Measurements from ENCODE around the gene TNNI3.

DNA sequence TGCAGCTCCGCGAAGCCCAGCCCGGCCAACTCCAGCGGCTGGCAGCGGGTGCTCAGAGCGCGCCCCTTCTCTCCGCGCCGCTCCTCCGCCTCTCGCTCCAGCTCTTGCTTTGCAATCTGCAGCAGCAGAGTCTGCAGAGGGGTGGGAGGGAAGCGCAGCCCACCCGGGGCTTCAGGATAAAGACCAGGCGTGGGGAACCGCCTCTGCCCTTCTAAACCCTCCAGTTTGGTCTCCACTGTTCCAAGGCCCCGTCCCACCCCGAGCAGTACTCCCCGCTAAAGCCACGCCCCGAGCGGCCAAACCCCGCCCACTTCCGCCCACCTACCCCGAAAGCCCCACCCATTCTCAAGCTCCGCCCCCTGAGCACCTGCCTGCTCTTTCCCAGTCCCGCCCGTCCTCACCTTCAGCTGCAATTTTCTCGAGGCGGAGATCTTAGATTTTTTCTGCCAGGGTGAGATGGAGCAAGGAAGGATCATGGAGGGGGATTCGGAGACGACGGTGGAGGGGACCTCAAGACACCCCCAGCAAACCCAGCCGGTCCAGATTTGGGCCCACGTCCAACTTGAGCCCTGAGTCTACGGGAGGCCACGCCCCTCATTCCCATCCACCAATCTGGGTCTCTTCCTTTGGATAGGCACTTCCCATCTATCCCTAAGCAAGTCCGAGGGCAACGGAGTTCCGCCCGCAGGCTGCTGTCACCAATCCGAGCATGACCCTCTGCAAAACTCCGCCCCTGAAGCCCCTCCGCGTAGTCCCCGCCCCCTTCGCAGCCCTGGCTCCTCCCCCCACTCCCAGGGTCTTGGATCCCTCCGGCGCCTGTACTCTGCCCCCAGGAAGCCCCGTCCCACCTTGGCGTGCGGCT, 1.1 kb downstream of the TNNI3 start:
- no peak for TF ChIP-seq POLR2A (IDR thresholded peaks at IDR 0.05)
- TF ChIP-seq, protein P1, sequence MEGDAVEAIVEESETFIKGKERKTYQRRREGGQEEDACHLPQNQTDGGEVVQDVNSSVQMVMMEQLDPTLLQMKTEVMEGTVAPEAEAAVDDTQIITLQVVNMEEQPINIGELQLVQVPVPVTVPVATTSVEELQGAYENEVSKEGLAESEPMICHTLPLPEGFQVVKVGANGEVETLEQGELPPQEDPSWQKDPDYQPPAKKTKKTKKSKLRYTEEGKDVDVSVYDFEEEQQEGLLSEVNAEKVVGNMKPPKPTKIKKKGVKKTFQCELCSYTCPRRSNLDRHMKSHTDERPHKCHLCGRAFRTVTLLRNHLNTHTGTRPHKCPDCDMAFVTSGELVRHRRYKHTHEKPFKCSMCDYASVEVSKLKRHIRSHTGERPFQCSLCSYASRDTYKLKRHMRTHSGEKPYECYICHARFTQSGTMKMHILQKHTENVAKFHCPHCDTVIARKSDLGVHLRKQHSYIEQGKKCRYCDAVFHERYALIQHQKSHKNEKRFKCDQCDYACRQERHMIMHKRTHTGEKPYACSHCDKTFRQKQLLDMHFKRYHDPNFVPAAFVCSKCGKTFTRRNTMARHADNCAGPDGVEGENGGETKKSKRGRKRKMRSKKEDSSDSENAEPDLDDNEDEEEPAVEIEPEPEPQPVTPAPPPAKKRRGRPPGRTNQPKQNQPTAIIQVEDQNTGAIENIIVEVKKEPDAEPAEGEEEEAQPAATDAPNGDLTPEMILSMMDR (IDR thresholded peaks at IDR 0.05 in 4 of 5, conservative IDR thresholded peaks at IDR 0.05 in 1 of 5) = no peak
